ENCODE measurements around the gene TMC3. TPM values are rescaled to one million over a fixed set of nuclear protein-coding genes. Genes with fewer than 3 reads are reported as not detected.

The TMC3 gene
- total and polyA plus RNA-seq, 9 of the 15 experiments (the other 6 are each of a cell fraction or from before 2014, with no cell fraction given) = 0.01 to 0.14 TPM; not detected in 7

DNA sequence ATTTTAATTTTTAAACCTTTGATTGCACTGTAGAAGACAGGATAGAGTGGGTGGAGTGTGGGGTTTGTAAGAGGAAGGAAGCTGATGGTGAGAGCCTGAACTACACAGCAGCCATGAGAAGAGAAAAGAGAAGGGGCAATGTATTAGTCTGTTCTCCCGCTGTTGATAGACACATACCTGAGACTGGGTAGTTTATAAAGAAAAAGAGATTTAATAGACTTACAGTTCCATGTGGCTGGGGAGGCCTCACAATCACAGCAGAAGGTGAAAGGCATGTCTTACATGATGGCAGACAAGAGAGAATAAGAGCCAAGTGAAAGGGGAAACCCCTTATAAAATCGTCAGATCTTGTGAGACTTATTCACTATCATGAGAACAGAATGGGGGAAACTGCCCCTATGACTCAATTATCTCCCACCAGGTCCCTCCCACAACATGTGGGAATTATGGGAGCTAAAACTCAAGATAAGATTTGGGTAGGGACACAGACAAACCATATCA is 87.3 kb downstream of the TMC3 start (continued):
- TF ChIP-seq, protein P1, sequence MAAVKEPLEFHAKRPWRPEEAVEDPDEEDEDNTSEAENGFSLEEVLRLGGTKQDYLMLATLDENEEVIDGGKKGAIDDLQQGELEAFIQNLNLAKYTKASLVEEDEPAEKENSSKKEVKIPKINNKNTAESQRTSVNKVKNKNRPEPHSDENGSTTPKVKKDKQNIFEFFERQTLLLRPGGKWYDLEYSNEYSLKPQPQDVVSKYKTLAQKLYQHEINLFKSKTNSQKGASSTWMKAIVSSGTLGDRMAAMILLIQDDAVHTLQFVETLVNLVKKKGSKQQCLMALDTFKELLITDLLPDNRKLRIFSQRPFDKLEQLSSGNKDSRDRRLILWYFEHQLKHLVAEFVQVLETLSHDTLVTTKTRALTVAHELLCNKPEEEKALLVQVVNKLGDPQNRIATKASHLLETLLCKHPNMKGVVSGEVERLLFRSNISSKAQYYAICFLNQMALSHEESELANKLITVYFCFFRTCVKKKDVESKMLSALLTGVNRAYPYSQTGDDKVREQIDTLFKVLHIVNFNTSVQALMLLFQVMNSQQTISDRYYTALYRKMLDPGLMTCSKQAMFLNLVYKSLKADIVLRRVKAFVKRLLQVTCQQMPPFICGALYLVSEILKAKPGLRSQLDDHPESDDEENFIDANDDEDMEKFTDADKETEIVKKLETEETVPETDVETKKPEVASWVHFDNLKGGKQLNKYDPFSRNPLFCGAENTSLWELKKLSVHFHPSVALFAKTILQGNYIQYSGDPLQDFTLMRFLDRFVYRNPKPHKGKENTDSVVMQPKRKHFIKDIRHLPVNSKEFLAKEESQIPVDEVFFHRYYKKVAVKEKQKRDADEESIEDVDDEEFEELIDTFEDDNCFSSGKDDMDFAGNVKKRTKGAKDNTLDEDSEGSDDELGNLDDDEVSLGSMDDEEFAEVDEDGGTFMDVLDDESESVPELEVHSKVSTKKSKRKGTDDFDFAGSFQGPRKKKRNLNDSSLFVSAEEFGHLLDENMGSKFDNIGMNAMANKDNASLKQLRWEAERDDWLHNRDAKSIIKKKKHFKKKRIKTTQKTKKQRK (IDR thresholded peaks at IDR 0.05; ENCODE audit: borderline replicate concordance, low read depth, low read length) = no peak
- TF ChIP-seq NRF1 (conservative IDR thresholded peaks at IDR 0.05 in 1 of 2, IDR thresholded peaks at IDR 0.05 in 1 of 2) = no peak
- TF ChIP-seq, protein P2, sequence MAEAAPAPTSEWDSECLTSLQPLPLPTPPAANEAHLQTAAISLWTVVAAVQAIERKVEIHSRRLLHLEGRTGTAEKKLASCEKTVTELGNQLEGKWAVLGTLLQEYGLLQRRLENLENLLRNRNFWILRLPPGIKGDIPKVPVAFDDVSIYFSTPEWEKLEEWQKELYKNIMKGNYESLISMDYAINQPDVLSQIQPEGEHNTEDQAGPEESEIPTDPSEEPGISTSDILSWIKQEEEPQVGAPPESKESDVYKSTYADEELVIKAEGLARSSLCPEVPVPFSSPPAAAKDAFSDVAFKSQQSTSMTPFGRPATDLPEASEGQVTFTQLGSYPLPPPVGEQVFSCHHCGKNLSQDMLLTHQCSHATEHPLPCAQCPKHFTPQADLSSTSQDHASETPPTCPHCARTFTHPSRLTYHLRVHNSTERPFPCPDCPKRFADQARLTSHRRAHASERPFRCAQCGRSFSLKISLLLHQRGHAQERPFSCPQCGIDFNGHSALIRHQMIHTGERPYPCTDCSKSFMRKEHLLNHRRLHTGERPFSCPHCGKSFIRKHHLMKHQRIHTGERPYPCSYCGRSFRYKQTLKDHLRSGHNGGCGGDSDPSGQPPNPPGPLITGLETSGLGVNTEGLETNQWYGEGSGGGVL (CRISPR knock-in tag; IDR thresholded peaks at IDR 0.05) = no peak
- no peak for TF ChIP-seq GATA2 (CRISPR knock-in tag; IDR thresholded peaks at IDR 0.05)
- TF ChIP-seq CREM (IDR thresholded peaks at IDR 0.05; ENCODE audit: low read depth) = no peak
- no peak for TF ChIP-seq DIDO1 (tag; IDR thresholded peaks at IDR 0.05; ENCODE audit: low read depth)
- TF ChIP-seq BDP1 (IDR thresholded peaks at IDR 0.05; ENCODE audit: insufficient read depth, insufficient read length) = no peak
- no peak for TF ChIP-seq GTF2E2 (tag; IDR thresholded peaks at IDR 0.05)
